B cell (primary cell): ENCODE measurements around the gene SETBP1. TPM values are rescaled to one million over a fixed set of nuclear protein-coding genes. Genes with fewer than 3 reads are reported as not detected.

Experiments
- ATAC-seq: fragments of 200-7000 bp; cut with Tn5 transposase; one replicate; pipeline ENCODE4 v1.10.0; 2021; ENCODE audit warnings: low read depth, mild to moderate bottlenecking, moderate number of reproducible peaks, moderate library complexity
- CTCF ChIA-PET: fragments of 350-600 bp; sonication (Branson Sonifier 250); formaldehyde crosslinking; loops from one replicate; lab custom pipeline; 2021; ENCODE audit warnings: antibody characterized with exemption, inconsistent platforms; lab: Charles Lee
- POLR2A ChIA-PET: fragments of 350-600 bp; sonication (Branson Sonifier 250); formaldehyde crosslinking; loops from one replicate; lab custom pipeline; 2021; ENCODE audit warnings: antibody characterized with exemption; lab: Charles Lee
- DNase-seq: peaks from one replicate; pipeline ENCODE4 v3.0.0; 2013
- H2AFZ ChIP-seq: 2 replicates; pipeline ENCODE4 v1.6.1; 2012; ENCODE audit warnings: mild to moderate bottlenecking, low read depth, low read length; ENCODE audit not compliant: insufficient read depth, poor library complexity, severe bottlenecking
- H3K27ac ChIP-seq, 2 donors: 1 replicate in 1 of 2; 2 replicates in 1 of 2; pipeline ENCODE4 v1.5.1; 2012 to 2013; ENCODE audit warnings: low read length in 2 of 2, mild to moderate bottlenecking in 2 of 2, moderate library complexity in 1 of 2
- H3K27me3 ChIP-seq, 4 experiments: fragments of 200-600 bp in 1 of 4; sonication (generic) in 1 of 4; replicated peaks in 1 of 4; 1 replicate in 2 of 4; 2 replicates in 2 of 4; pipeline versions ENCODE4 v1.6.1 to v1.7.0; 2013 to 2016; ENCODE audit warnings: low read length in 3 of 4, mild to moderate bottlenecking in 2 of 4, mixed read lengths in 1 of 4, moderate library complexity in 1 of 4; ENCODE audit not compliant: insufficient read depth in 4 of 4, control insufficient read depth in 3 of 4; ENCODE audit errors: control extremely low read depth in 1 of 4
- H3K36me3 ChIP-seq, 2 experiments: replicated peaks in 1 of 2; 1 replicate in 1 of 2; 2 replicates in 1 of 2; pipeline versions ENCODE4 v1.6.1 to v1.7.1; 2013; ENCODE audit warnings: low read length in 1 of 2; ENCODE audit not compliant: insufficient read depth in 2 of 2, control insufficient read depth in 1 of 2; ENCODE audit errors: control extremely low read depth in 1 of 2, extremely low read depth in 1 of 2
- H3K4me1 ChIP-seq, 2 donors: fragments of 200-600 bp in 1 of 2; sonication (generic) in 1 of 2; 1 replicate in 1 of 2; 2 replicates in 1 of 2; pipeline versions ENCODE4 v1.5.1 to v1.6.1; 2013 to 2017; ENCODE audit warnings: low read length in 2 of 2; ENCODE audit not compliant: control insufficient read depth in 2 of 2, insufficient read depth in 2 of 2
- H3K4me2 ChIP-seq: replicated peaks from 2 replicates; pipeline ENCODE3; 2012; ENCODE audit warnings: mild to moderate bottlenecking, low read depth, low read length; ENCODE audit not compliant: poor library complexity, severe bottlenecking
- H3K4me3 ChIP-seq, 5 experiments: fragments of 200-600 bp in 1 of 5; sonication (generic) in 1 of 5; 1 replicate in 3 of 5; 2 replicates in 2 of 5; pipeline versions ENCODE4 v1.5.1 to v1.7.0; 2011 to 2016; ENCODE audit warnings: low read length in 4 of 5, mild to moderate bottlenecking in 4 of 5, low read depth in 2 of 5, control low read depth in 1 of 5, moderate library complexity in 1 of 5; ENCODE audit not compliant: insufficient read depth in 1 of 5; ENCODE audit errors: control extremely low read depth in 1 of 5, extremely low read depth in 1 of 5
- H3K79me2 ChIP-seq: fragments of 200-600 bp; sonication (generic); one replicate; pipeline ENCODE4 v1.6.0; 2016; ENCODE audit warnings: low read length; ENCODE audit not compliant: control insufficient read depth, insufficient read depth
- H3K9ac ChIP-seq: fragments of 200-600 bp; sonication (generic); 2 replicates; pipeline ENCODE4 v1.6.1; 2017; ENCODE audit warnings: mild to moderate bottlenecking, low read length, moderate library complexity
- H3K9me3 ChIP-seq, 3 donors: one replicate each; pipeline versions ENCODE4 v1.6.1 to v1.7.1; 2013; ENCODE audit warnings: low read length in 2 of 3; ENCODE audit not compliant: control insufficient read depth in 2 of 3, insufficient read depth in 1 of 3; ENCODE audit errors: control extremely low read depth in 1 of 3
- H4K20me1 ChIP-seq: 2 replicates; pipeline ENCODE4 v1.6.0; 2012; ENCODE audit warnings: mild to moderate bottlenecking, low read length; ENCODE audit not compliant: insufficient read depth, control insufficient read depth, poor library complexity, severe bottlenecking
- H3K27ac Mint-ChIP-seq: one replicate; pipeline ENCODE4 v1.8.0; 2021; ENCODE audit warnings: mixed read lengths
- H3K27me3 Mint-ChIP-seq: one replicate; pipeline ENCODE4 v1.8.0; 2021; ENCODE audit warnings: mixed read lengths
- H3K4me1 Mint-ChIP-seq: one replicate; pipeline ENCODE4 v1.8.0; 2021; ENCODE audit warnings: mixed read lengths
- H3K4me3 Mint-ChIP-seq: one replicate; pipeline ENCODE4 v1.8.0; 2021; ENCODE audit warnings: mixed read lengths
- H3K9me3 Mint-ChIP-seq: one replicate; pipeline ENCODE4 v1.8.0; 2022; ENCODE audit warnings: mixed read lengths; ENCODE audit not compliant: insufficient read depth
- EZH2 ChIP-seq: IDR thresholded peaks from 2 replicates; pipeline ENCODE4 v1.6.1; 2012; ENCODE audit warnings: borderline replicate concordance, low read depth, mild to moderate bottlenecking, moderate library complexity, low read length; ENCODE audit not compliant: insufficient read depth, poor library complexity, severe bottlenecking
- WGBS: methylation state at CpG from one replicate; pipeline ENCODE4 v1.1.5; 2013; ENCODE audit warnings: missing lambda C conversion rate; ENCODE audit not compliant: insufficient coverage; 5-methylcytosine and 5-hydroxymethylcytosine counted together
- intact Hi-C: fragments of 100-400 bp; cut with micrococcal nuclease; formaldehyde crosslinking; loops from one replicate; pipeline ENCODE4 v1.10.0; 2022
- polyA plus RNA-seq: library from polyadenylated mRNA; depleted of rRNA; stranded (reverse); fragments of >200 nt; gene quantifications from 2 replicates; pipeline ENCODE4 v1.2.3, GENCODE V29; 2012
- total RNA-seq, 2 donors: library from RNA; stranded (reverse); fragments of 120-200 nt in 1 of 2; gene quantifications; 1 replicate in 1 of 2; 2 replicates in 1 of 2; pipeline versions ENCODE4 v1.2.3 to v1.2.4, GENCODE V29; 2013 to 2022
- TF ChIP-seq, protein P1 (sequence below): fragments of 200-600 bp; IDR thresholded peaks from one replicate; pipeline ENCODE4 v1.8.0; 2022; ENCODE audit warnings: antibody characterized with exemption, mild to moderate bottlenecking

Gene SETBP1
- total and polyA plus RNA-seq, 2 donors (not counting 1 experiment from before 2014, with no cell fraction given), result 15.1 to 129 TPM

GRCh38 chr18:44758861-44759631, 78.4 kb downstream of the SETBP1 start:
- TF ChIP-seq, protein P1, sequence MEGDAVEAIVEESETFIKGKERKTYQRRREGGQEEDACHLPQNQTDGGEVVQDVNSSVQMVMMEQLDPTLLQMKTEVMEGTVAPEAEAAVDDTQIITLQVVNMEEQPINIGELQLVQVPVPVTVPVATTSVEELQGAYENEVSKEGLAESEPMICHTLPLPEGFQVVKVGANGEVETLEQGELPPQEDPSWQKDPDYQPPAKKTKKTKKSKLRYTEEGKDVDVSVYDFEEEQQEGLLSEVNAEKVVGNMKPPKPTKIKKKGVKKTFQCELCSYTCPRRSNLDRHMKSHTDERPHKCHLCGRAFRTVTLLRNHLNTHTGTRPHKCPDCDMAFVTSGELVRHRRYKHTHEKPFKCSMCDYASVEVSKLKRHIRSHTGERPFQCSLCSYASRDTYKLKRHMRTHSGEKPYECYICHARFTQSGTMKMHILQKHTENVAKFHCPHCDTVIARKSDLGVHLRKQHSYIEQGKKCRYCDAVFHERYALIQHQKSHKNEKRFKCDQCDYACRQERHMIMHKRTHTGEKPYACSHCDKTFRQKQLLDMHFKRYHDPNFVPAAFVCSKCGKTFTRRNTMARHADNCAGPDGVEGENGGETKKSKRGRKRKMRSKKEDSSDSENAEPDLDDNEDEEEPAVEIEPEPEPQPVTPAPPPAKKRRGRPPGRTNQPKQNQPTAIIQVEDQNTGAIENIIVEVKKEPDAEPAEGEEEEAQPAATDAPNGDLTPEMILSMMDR, result no peak
- TF ChIP-seq EZH2, result no peak
- Histone ChIP-seq H3K4me1 (peaks cover 79 to 84% of the 10 kb centered on the region in 2 donors), H4K20me1 (no peaks in the 10 kb centered on the region), H3K36me3 (no peaks in the 10 kb centered on the region), H3K9ac (peak overlapping the region; percentile 36), H3K79me2 (peaks cover 59% of the 10 kb centered on the region), H3K27me3 (no peaks in the 10 kb centered on the region), H3K27ac (peak overlapping the region; percentile 87 to 94), H3K4me3 (peak overlapping the region in 4 of 5 experiments; percentile 9 to 42 (median 28)), H3K9me3 (peaks cover 0 to 4% (median 0%) of the 10 kb centered on the region in 3 donors), H3K4me2 (peak overlapping the region; percentile 66), H2AFZ (peak overlapping the region; percentile 43)
- POLR2A ChIA-PET, result interaction anchor here (0.8 to 2.0 kb wide), 14 partner anchors 12 to 347 kb away, joined by 3 to 32 read pairs (median 4); partner anchors contain the start of gene SETBP1
- peak overlapping the region; percentile 77 for H3K4me3 Mint-ChIP-seq
- peak; percentile 84 for ATAC-seq
- CTCF ChIA-PET, result interaction anchor here (0.7 to 1.9 kb wide), 23 partner anchors 8 to 454 kb away, joined by 3 to 24 read pairs (median 4); partner anchors contain the start of gene SETBP1
- H3K27ac Mint-ChIP-seq, result peak overlapping the region; percentile 94
- H3K4me1 Mint-ChIP-seq, result peaks cover 96% of the 10 kb centered on the region
- intact Hi-C loops, result loop anchor here (1.0 to 2.0 kb wide), 6 partner anchors 16 to 344 kb away; no protein-coding TSS in a partner anchor
- peak; percentile 90 for DNase-seq
- H3K27me3 Mint-ChIP-seq, result no peaks in the 10 kb centered on the region
- H3K9me3 Mint-ChIP-seq, result no peaks in the 10 kb centered on the region
- 37% methylated on average over 6 of the region's 12 CpGs for WGBS
